Spleen (tissue), 7 donors: ENCODE measurements around the gene RAPGEF6.

ENCODE experiments used
- CTCF ChIP-seq, 11 experiments: fragments of 200-600 bp in 7 of 11; fragments of 450-650 bp in 4 of 11; sonication (generic) in 4 of 11; IDR thresholded peaks in 8 of 11; conservative IDR thresholded peaks in 3 of 11; 1 replicate in 7 of 11; 2 replicates in 4 of 11; pipeline versions ENCODE4 v1.4.0 to v1.8.0; 2016 to 2021; ENCODE audit warnings: antibody characterized with exemption in 11 of 11, inconsistent platforms in 4 of 11, mild to moderate bottlenecking in 1 of 11
- POLR2A ChIP-seq, 3 donors: fragments of 450-650 bp; IDR thresholded peaks; one replicate each; pipeline ENCODE4 v1.5.1; 2017; ENCODE audit warnings: antibody characterized with exemption in 3 of 3, mild to moderate bottlenecking in 1 of 3
- donor health status: DM: no; HTN: no; CAD: no; lungs with moderate emphysema.
- donor health status: DM: no; HTN: no; CAD: no.
- donor health status: DM: no; HTN: no; CAD: no.

GRCh38 chr5:131488463-131488862, 146.6 kb downstream of the RAPGEF6 start:
- TF ChIP-seq POLR2A (IDR thresholded peaks at IDR 0.05) (no peak), CTCF (IDR thresholded peaks at IDR 0.05 in 8 of 11, conservative IDR thresholded peaks at IDR 0.05 in 3 of 11) (no peak)
